ENCODE measurements around the gene FLAD1.

DNA sequence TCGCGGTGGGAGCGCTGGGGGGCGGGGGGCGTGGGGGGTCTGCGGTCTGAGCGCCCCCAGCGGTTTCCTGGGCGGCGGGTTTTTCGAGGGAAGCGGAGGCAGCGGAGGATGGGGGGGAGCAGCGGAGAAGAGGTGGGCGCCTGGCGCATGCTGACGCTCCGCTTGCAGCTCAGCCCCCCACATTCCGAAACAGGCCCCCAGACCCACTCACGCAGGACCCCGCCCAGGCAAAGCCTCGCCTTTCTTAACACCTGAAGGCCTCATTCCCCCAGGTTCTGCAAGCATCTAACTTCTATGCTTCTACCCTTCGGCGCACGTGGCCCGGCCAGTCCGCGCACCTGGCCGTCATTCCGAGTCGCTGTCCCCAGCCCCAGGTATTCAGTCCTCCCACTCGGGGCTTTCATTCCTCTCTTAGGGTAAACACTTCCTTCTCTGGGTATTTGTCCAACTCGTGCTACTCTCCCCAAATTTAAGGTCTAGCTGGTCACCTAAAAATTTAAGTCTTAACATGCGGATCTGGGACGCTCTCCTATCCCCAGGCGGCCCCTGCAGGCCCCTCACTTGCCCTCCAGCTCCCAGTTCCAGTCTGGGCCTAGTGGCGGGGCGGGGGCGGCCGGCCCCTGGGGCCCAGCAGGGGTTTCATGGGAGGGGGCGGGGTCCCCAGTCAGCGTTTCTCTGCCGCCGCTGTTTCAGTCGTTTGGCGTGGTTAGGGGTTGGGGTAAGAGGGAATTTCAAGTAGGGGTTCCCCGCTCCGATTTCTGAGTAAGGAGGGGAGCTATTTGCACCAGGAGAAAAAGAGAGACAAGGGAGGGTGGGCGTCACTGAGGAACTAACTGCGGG is 16.6 kb downstream of the FLAD1 start:
- TF ChIP-seq, protein P1, sequence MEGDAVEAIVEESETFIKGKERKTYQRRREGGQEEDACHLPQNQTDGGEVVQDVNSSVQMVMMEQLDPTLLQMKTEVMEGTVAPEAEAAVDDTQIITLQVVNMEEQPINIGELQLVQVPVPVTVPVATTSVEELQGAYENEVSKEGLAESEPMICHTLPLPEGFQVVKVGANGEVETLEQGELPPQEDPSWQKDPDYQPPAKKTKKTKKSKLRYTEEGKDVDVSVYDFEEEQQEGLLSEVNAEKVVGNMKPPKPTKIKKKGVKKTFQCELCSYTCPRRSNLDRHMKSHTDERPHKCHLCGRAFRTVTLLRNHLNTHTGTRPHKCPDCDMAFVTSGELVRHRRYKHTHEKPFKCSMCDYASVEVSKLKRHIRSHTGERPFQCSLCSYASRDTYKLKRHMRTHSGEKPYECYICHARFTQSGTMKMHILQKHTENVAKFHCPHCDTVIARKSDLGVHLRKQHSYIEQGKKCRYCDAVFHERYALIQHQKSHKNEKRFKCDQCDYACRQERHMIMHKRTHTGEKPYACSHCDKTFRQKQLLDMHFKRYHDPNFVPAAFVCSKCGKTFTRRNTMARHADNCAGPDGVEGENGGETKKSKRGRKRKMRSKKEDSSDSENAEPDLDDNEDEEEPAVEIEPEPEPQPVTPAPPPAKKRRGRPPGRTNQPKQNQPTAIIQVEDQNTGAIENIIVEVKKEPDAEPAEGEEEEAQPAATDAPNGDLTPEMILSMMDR (conservative IDR thresholded peaks at IDR 0.05; ENCODE audit: low read depth, low read length), result no peak
- TF ChIP-seq EZH2 (IDR thresholded peaks at IDR 0.05; ENCODE audit: borderline replicate concordance, low read depth, low read length, poor library complexity, severe bottlenecking), result no peak
